CD4-positive, alpha-beta T cell (primary cell): ENCODE data around the gene PPP2R2B. TPM values are rescaled to one million over a fixed set of nuclear protein-coding genes. Genes with fewer than 3 reads are reported as not detected.

Experiments
- ATAC-seq: fragments of 200-7000 bp; cut with Tn5 transposase; one replicate; pipeline ENCODE4 v1.10.0; 2022; ENCODE audit warnings: mild to moderate bottlenecking; ENCODE audit not compliant: poor library complexity
- CTCF ChIA-PET: fragments of 350-600 bp; sonication (Branson Sonifier 250); formaldehyde crosslinking; loops from one replicate; lab custom pipeline; 2021; ENCODE audit warnings: antibody characterized with exemption, inconsistent platforms; lab: Charles Lee
- POLR2A ChIA-PET: fragments of 350-600 bp; sonication (Branson Sonifier 250); formaldehyde crosslinking; loops from one replicate; lab custom pipeline; 2021; ENCODE audit warnings: antibody characterized with exemption, inconsistent platforms; lab: Charles Lee
- DNase-seq, 14 experiments: peaks; one replicate each; pipeline ENCODE4 v3.0.0-alpha.2; 2013 to 2020; ENCODE audit warnings: mixed read lengths in 2 of 14
- H3K27ac ChIP-seq, 2 donors: one replicate each; pipeline versions ENCODE4 v1.5.1 to v1.7.0; 2013; ENCODE audit warnings: low read length in 2 of 2, low read depth in 1 of 2, mild to moderate bottlenecking in 1 of 2
- H3K27me3 ChIP-seq, 2 experiments: 1 replicate in 1 of 2; 2 replicates in 1 of 2; pipeline versions ENCODE4 v1.6.1 to v1.7.0; 2013; ENCODE audit warnings: low read length in 2 of 2, control low read depth in 1 of 2, mild to moderate bottlenecking in 1 of 2, moderate library complexity in 1 of 2; ENCODE audit not compliant: insufficient read depth in 2 of 2, control insufficient read depth in 1 of 2
- H3K36me3 ChIP-seq: one replicate; pipeline ENCODE4 v1.6.1; 2013; ENCODE audit warnings: low read length, control low read depth; ENCODE audit not compliant: insufficient read depth
- H3K4me1 ChIP-seq: one replicate; pipeline ENCODE4 v1.6.1; 2013; ENCODE audit warnings: low read length, control low read depth; ENCODE audit not compliant: insufficient read depth
- H3K4me3 ChIP-seq: one replicate; pipeline ENCODE4 v1.5.1; 2013; ENCODE audit warnings: mild to moderate bottlenecking, low read length, moderate library complexity
- H3K9me3 ChIP-seq, 2 experiments: 1 replicate in 1 of 2; 2 replicates in 1 of 2; pipeline versions ENCODE4 v1.6.1 to v1.7.0; 2013; ENCODE audit warnings: low read length in 2 of 2, mild to moderate bottlenecking in 2 of 2, control low read depth in 1 of 2, moderate library complexity in 1 of 2; ENCODE audit not compliant: control insufficient read depth in 1 of 2, insufficient read depth in 1 of 2
- H3K27ac Mint-ChIP-seq: one replicate; pipeline ENCODE4 v1.8.0; 2020; ENCODE audit warnings: mixed read lengths
- H3K27me3 Mint-ChIP-seq: one replicate; pipeline ENCODE4 v1.8.0; 2021; ENCODE audit warnings: mixed read lengths
- H3K36me3 Mint-ChIP-seq: one replicate; pipeline ENCODE4 v1.8.0; 2021; ENCODE audit warnings: low read depth, mixed read lengths
- H3K4me1 Mint-ChIP-seq: one replicate; pipeline ENCODE4 v1.8.0; 2021; ENCODE audit warnings: low read depth, mixed read lengths
- H3K4me3 Mint-ChIP-seq: one replicate; pipeline ENCODE4 v1.8.0; 2020; ENCODE audit warnings: mild to moderate bottlenecking, mixed read lengths
- H3K9me3 Mint-ChIP-seq: one replicate; pipeline ENCODE4 v1.8.0; 2020; ENCODE audit warnings: mixed read lengths
- CTCF ChIP-seq: fragments of 200-600 bp; IDR thresholded peaks from one replicate; pipeline ENCODE4 v1.8.0; 2022; ENCODE audit warnings: antibody characterized with exemption, mild to moderate bottlenecking
- intact Hi-C, 2 experiments: fragments of 100-400 bp; cut with DNase I in 1 of 2; cut with micrococcal nuclease in 1 of 2; formaldehyde crosslinking; loops; one replicate each; pipeline versions ENCODE4 v1.15.1 to v1.9.0; 2023 to 2025; cut with DNase I, micrococcal nuclease
- total RNA-seq, 174 experiments: library from RNA in 2 of 174; stranded (reverse) in 2 of 174; gene quantifications; one replicate each; pipeline ENCODE4 v1.2.3 and lab custom pipeline; 2021 to 2026

Gene PPP2R2B
- total RNA-seq, 2 experiments from 2014 or later: 4.1 to 4.2 TPM

GRCh38 chr5:146825033-146825432, 53.5 kb downstream of the PPP2R2B start:
- peak in 2 of 14 experiments; percentile 2 to 13 for DNase-seq
- no peaks in the 10 kb centered on the region for H3K36me3 ChIP-seq
- ChIA-PET CTCF (no interaction called here), POLR2A (no interaction called here)
- Mint-ChIP-seq H3K9me3 (no peaks in the 10 kb centered on the region), H3K27me3 (no peaks in the 10 kb centered on the region), H3K4me1 (no peaks in the 10 kb centered on the region), H3K4me3 (no peak overlapping the region), H3K27ac (no peak overlapping the region), H3K36me3 (no peaks in the 10 kb centered on the region)
- ATAC-seq: no peak
- H3K9me3 ChIP-seq: no peaks in the 10 kb centered on the region
- H3K27ac ChIP-seq: no peak overlapping the region
- H3K4me3 ChIP-seq: no peak overlapping the region
- H3K27me3 ChIP-seq: no peaks in the 10 kb centered on the region
- TF ChIP-seq CTCF: no peak
- H3K4me1 ChIP-seq: no peaks in the 10 kb centered on the region
- intact Hi-C loops: no loop called here

GRCh38 chr5:146821732-146822131, 56.8 kb downstream of the PPP2R2B start:
- no peak overlapping the region for H3K27ac ChIP-seq
- intact Hi-C loops: no loop called here
- Mint-ChIP-seq H3K27me3 (no peaks in the 10 kb centered on the region), H3K4me1 (no peaks in the 10 kb centered on the region), H3K4me3 (no peak overlapping the region), H3K9me3 (no peaks in the 10 kb centered on the region), H3K36me3 (no peaks in the 10 kb centered on the region), H3K27ac (no peak overlapping the region)
- H3K36me3 ChIP-seq: no peaks in the 10 kb centered on the region
- ChIA-PET CTCF (no interaction called here), POLR2A (no interaction called here)
- no peaks in the 10 kb centered on the region for H3K27me3 ChIP-seq
- TF ChIP-seq CTCF: no peak
- H3K9me3 ChIP-seq: no peaks in the 10 kb centered on the region
- no peaks in the 10 kb centered on the region for H3K4me1 ChIP-seq
- ATAC-seq: no peak
- DNase-seq: no peak
- no peak overlapping the region for H3K4me3 ChIP-seq

- Histone ChIP-seq H3K27me3 (no peaks in the 10 kb centered on the region), H3K4me1 (no peaks in the 10 kb centered on the region), H3K9me3 (no peaks in the 10 kb centered on the region), H3K36me3 (no peaks in the 10 kb centered on the region), H3K4me3 (no peak overlapping the region), H3K27ac (no peak overlapping the region)
- DNase-seq (no peak), ATAC-seq (no peak)
- Mint-ChIP-seq H3K36me3 (no peaks in the 10 kb centered on the region), H3K27ac (no peak overlapping the region), H3K4me3 (no peak overlapping the region), H3K4me1 (no peaks in the 10 kb centered on the region), H3K9me3 (no peaks in the 10 kb centered on the region), H3K27me3 (no peaks in the 10 kb centered on the region)
- TF ChIP-seq CTCF: no peak
- ChIA-PET POLR2A (no interaction called here), CTCF (no interaction called here)
- intact Hi-C loops: no loop called here
Observed at GRCh38 chr5:146820987-146821386, 57.6 kb downstream of the PPP2R2B start.
